ENCODE data around the gene UVRAG. TPM values are rescaled to one million over a fixed set of nuclear protein-coding genes. Genes with fewer than 3 reads are reported as not detected.

Gene UVRAG
- total and polyA plus RNA-seq, 10 donors = 13.8 to 80.8 (median 42.9) TPM

DNA sequence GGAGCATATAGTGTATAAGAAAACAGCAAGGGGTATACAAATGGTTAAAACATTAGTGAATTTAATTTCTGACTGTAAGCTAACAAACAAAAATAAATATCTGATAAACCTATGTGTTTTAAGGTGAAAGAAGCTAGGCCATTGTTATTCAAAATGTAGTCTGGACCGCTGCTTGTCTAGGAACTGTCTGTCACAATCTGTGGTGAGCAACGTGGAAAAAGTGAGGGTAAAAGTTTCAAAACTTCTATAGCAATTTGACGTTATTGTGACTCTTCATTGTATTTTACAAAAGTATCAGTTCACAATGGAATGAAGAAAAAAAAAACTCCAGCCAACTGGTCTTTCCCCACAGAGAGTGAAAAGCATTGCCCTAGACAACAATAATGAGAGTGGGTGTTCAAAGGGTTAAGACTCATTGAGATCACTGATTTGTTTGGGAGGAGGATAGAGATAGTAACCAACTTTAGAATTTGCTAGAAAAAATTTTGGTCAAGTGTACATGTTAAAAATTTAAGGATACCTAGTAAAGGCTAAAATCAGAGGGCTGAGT is 79.1 kb downstream of the UVRAG start:
- WGBS, 5 donors = 45 to 73% (median 60%) methylated on average over 3 of the region's 3 CpGs
- H3K4me1 ChIP-seq = peaks cover 16 to 80% (median 37%) of the 10 kb centered on the region in 6 donors
- intact Hi-C loops (cut with DNase I; ENCODE audit: low total_unique reads) = loop anchor here (10.0 kb wide), 1 partner anchor 431 kb away; no protein-coding TSS in a partner anchor

GRCh38 chr11:75896843-75897419 is 81.9 kb downstream of the UVRAG start:
- no peaks in the 10 kb centered on the region for H3K27me3 ChIP-seq (replicated peaks in 1 of 7)
- no peak for DNase-seq
- no peak overlapping the region for H3K4me3 ChIP-seq
- no peaks in the 10 kb centered on the region for H3K9me3 ChIP-seq
- no peak overlapping the region for H3K27ac ChIP-seq
- TF ChIP-seq POLR2A (IDR thresholded peaks at IDR 0.05) = no peak
- TF ChIP-seq, protein P1, sequence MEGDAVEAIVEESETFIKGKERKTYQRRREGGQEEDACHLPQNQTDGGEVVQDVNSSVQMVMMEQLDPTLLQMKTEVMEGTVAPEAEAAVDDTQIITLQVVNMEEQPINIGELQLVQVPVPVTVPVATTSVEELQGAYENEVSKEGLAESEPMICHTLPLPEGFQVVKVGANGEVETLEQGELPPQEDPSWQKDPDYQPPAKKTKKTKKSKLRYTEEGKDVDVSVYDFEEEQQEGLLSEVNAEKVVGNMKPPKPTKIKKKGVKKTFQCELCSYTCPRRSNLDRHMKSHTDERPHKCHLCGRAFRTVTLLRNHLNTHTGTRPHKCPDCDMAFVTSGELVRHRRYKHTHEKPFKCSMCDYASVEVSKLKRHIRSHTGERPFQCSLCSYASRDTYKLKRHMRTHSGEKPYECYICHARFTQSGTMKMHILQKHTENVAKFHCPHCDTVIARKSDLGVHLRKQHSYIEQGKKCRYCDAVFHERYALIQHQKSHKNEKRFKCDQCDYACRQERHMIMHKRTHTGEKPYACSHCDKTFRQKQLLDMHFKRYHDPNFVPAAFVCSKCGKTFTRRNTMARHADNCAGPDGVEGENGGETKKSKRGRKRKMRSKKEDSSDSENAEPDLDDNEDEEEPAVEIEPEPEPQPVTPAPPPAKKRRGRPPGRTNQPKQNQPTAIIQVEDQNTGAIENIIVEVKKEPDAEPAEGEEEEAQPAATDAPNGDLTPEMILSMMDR (IDR thresholded peaks at IDR 0.05 in 8 of 11, conservative IDR thresholded peaks at IDR 0.05 in 3 of 11) = peak; percentile 44 to 83 (median 74)
- peaks cover 0 to 20% (median 3%) of the 10 kb centered on the region in 6 donors for H3K36me3 ChIP-seq
- H3K4me1 ChIP-seq = peaks cover 9 to 65% (median 20%) of the 10 kb centered on the region in 6 donors
- WGBS, 5 donors = 43 to 54% (median 50%) methylated on average over 4 of the region's 4 CpGs
- intact Hi-C loops (cut with DNase I; ENCODE audit: low total_unique reads) = loop anchor here (5.0 to 10.0 kb wide), 2 partner anchors 255 to 428 kb away; no protein-coding TSS in a partner anchor

More for the DNA sequence above, 79.1 kb downstream of the UVRAG start:
- DNase-seq = no peak
- H3K9me3 ChIP-seq = no peaks in the 10 kb centered on the region
- no peak for TF ChIP-seq POLR2AphosphoS5 (IDR thresholded peaks at IDR 0.05)
- no peak for TF ChIP-seq POLR2A (IDR thresholded peaks at IDR 0.05)
- TF ChIP-seq, protein P1 (IDR thresholded peaks at IDR 0.05 in 8 of 11, conservative IDR thresholded peaks at IDR 0.05 in 3 of 11) = no peak
- peak overlapping the region in 3 of 8 donors; percentile 85 to 91 (median 87) for H3K27ac ChIP-seq
- H3K4me3 ChIP-seq = no peak overlapping the region
- peaks cover 0 to 35% (median 3%) of the 10 kb centered on the region in 6 donors for H3K36me3 ChIP-seq
- H3K27me3 ChIP-seq (replicated peaks in 1 of 7) = no peaks in the 10 kb centered on the region

DNA sequence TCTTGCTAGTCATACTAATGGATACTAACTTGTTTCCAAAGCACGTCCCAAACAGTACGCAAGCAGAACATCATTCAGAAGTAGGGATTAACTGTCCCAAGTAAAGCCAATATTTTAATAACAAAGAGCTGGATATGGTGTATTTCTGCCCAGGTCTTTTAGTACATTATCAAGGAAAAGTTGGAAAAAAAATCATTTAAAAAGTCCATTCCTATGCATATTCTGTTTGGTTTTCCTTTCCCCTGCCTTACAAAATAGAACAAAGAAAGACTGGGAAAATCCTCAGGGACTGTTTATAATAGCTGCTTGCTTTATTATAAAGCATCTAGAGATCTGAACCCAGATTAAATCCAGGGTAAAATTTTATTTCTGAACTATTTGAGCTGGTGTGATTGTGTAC is 83.9 kb downstream of the UVRAG start:
- Histone ChIP-seq H3K4me3 (no peak overlapping the region), H3K36me3 (peaks cover 0 to 8% (median 0%) of the 10 kb centered on the region in 6 donors), H3K27me3 (replicated peaks in 1 of 7) (no peaks in the 10 kb centered on the region), H3K9me3 (no peaks in the 10 kb centered on the region), H3K4me1 (peaks cover 0 to 63% (median 3%) of the 10 kb centered on the region in 6 donors), H3K27ac (no peak overlapping the region)
- TF ChIP-seq POLR2A (IDR thresholded peaks at IDR 0.05) (no peak), POLR2AphosphoS5 (IDR thresholded peaks at IDR 0.05) (no peak)
- TF ChIP-seq, protein P1 (IDR thresholded peaks at IDR 0.05 in 8 of 11, conservative IDR thresholded peaks at IDR 0.05 in 3 of 11) = no peak
- WGBS, 5 donors = 94 to 99% (median 97%) methylated on average over 2 of the region's 2 CpGs
- intact Hi-C loops (cut with DNase I; ENCODE audit: low total_unique reads) = loop anchor here (5.0 to 10.0 kb wide), 2 partner anchors 253 to 426 kb away; no protein-coding TSS in a partner anchor
- no peak for DNase-seq

DNA sequence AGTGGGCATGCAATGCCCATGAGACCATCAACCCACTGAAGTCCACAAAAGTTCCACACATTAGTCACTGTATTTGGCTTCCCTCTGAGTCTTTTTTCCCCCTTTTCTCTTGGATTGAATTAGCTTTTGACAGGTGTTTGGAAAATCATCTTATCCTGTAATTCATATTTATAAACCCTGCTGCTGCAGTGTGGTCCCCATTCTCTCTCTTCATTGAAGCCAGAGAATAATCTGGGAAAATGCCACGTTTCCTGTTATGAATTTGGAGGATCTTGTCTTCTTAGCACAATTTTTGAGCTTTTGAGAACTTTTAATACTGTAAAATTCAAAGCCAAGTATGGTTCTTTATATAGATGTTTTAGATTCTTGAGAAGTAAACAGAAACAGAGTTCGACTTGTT is 84.8 kb downstream of the UVRAG start:
- Histone ChIP-seq H3K9me3 (no peaks in the 10 kb centered on the region), H3K27ac (no peak overlapping the region), H3K27me3 (replicated peaks in 1 of 7) (no peaks in the 10 kb centered on the region), H3K36me3 (peaks cover 0 to 8% (median 0%) of the 10 kb centered on the region in 6 donors), H3K4me1 (peaks cover 0 to 65% (median 0%) of the 10 kb centered on the region in 6 donors), H3K4me3 (no peak overlapping the region)
- WGBS, 5 donors = 80 to 92% (median 83%) methylated on average over 2 of the region's 2 CpGs
- intact Hi-C loops (cut with DNase I; ENCODE audit: low total_unique reads) = loop anchor here (5.0 to 10.0 kb wide), 2 partner anchors 252 to 425 kb away; no protein-coding TSS in a partner anchor
- TF ChIP-seq POLR2AphosphoS5 (IDR thresholded peaks at IDR 0.05) (no peak), POLR2A (IDR thresholded peaks at IDR 0.05) (no peak)
- TF ChIP-seq, protein P1 (IDR thresholded peaks at IDR 0.05 in 8 of 11, conservative IDR thresholded peaks at IDR 0.05 in 3 of 11) = no peak
- no peak for DNase-seq

All from spleen (tissue), 11 donors.